NCI-H524 (cell line): ENCODE results near the gene IGSF22.
A peak's percentile ranks its signal among the peaks of the same experiment; 100 is the strongest.

Source experiments
- DNase-seq, 2 experiments: peaks; one replicate each; lab custom pipeline; 2025; lab: John Stamatoyannopoulos, UW

The IGSF22 gene

GRCh38 chr11:18726040-18726439 lies at the start of gene IGSF22:
IGSF22 (minus strand) TSS chr11:18726188; CDS start chr11:18724236, 1,952 bp downstream.
- DNase-seq, result peak; percentile 34 to 69

GRCh38 chr11:18774801-18775200 lies 48.8 kb upstream of the IGSF22 start:
- no peak for DNase-seq

- DNase-seq, result no peak
Observed at GRCh38 chr11:18773681-18774080, 47.7 kb upstream of the IGSF22 start.

- no peak for DNase-seq
Observed at GRCh38 chr11:18773104-18773503, 47.1 kb upstream of the IGSF22 start.

DNA sequence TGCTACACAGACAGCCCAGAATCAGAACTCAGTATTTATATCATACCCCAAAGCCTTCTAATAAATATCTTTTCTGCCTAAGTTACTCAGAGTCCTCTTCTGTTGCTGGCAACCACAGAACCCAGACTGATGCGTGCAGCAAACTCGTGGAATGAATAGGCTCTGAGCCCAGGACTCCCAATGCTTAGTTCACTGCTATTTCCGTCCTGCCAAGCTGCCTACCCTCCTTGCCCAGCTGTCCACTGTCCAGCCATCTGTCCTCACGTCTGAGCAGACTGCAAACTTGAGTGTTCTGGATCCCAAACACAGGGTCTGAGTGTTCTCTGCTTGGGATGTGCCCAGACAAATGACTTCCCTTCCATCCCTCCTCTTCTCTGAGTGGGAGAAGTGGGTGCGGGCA lies 46.2 kb upstream of the IGSF22 start:
- DNase-seq, result peak; percentile 23 to 61

DNA sequence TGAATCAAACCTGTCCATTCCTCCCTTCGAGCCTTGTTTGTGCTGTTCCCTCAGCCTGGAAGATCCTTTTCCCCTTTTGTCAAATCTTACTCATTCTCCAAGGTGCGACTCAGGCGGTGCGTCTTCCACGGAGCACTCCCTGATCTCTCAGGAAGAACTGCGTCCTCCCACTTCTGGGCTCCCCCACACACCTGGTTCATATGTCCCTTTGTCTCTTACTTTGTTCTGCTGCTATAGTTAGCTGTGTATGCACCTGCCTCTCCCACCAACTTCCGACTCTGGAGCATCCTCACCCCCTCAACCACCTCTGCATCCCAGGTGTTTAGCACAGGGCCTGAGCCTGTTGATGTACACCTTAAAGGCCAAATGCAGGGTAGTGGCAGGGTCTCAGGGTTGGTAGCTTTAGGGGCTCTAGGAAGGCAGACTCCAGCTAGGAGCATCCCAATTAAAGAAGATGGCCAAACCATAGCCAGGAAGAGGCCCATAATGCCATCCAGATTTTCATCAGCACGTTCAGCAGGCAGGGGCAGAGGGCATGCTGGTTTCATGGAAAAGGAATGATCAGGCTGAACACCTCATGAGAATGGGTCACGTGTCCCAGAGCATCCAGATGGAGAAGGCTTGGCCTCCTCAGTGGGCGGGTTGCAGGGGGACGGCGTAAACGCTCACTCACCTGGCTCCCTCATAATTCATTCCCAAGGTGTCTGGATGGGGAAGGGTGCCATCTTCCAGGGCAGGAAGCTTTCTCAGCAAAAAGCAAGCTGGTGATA lies 45.5 kb upstream of the IGSF22 start:
- DNase-seq, result no peak

GRCh38 chr11:18770479-18771125 lies 44.6 kb upstream of the IGSF22 start:
- DNase-seq, result no peak

GRCh38 chr11:18769802-18770456 lies 43.9 kb upstream of the IGSF22 start:
- peak; percentile 19 to 71 for DNase-seq

DNA sequence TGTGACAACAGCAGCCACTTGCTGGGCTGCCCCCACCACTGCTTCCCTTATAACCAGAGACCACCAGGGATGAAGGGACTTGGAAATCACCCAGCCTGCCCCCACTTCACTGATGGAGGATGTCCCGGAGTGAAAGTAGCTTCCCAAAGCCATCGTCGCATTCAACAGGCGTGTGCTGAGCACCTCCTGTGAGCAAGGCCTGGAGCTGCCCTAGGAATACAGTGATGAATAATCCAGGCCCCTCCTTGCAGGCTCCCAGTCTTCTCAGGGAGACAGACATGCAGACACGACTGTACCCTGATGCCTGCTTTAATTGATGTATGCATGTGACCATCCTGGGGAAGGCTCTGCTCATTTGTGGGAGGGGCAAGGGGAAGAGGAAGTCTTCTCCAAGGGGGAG lies 43.0 kb upstream of the IGSF22 start:
- DNase-seq, result no peak

GRCh38 chr11:18768472-18768901 lies 42.5 kb upstream of the IGSF22 start:
- no peak for DNase-seq

GRCh38 chr11:18766015-18766414 lies 40.0 kb upstream of the IGSF22 start:
- DNase-seq, result no peak

GRCh38 chr11:18765554-18765953 lies 39.6 kb upstream of the IGSF22 start:
- no peak for DNase-seq

DNA sequence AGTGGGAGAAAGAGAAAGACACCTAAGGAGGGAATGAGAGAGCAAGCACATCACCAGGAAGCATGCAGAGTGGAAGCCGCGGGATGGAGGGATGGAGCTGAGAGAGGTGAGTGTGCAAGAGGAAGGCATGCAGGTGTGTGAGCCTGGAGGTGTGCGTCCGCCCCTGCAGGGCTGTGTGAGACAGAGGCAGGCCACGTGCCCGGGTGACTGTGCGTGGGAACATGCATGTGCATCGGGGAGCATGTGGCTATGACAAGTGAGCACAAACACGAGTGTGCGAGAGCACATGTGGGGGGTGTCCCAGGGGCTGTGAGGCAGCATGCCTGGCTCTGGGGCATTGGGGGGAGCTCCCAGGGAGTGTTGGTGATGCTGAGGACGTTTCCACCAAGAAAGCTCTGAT lies 35.8 kb upstream of the IGSF22 start:
- no peak for DNase-seq

- DNase-seq, result no peak
Observed at GRCh38 chr11:18761144-18761543, 35.2 kb upstream of the IGSF22 start.

- no peak for DNase-seq
Observed at GRCh38 chr11:18757811-18758210, 31.8 kb upstream of the IGSF22 start.

DNA sequence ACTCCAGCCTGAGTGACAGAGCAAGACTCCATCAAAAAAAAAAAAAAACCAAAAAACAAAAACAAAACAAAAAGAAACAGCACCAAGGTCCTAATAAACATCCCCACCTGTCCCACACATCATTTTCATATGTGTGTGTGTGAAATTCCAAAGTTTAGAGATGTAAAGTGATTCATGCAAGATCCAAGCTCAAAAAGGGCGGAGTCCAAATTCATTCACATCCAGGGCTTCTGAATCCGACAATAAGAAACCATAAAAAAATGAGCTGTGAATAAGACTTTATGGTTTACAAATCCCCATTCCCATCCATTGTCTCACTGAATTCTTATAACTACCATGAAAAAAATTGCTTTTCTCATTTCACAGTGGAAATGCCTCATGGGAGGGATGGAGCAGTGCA lies 30.9 kb upstream of the IGSF22 start:
- DNase-seq, result no peak

DNA sequence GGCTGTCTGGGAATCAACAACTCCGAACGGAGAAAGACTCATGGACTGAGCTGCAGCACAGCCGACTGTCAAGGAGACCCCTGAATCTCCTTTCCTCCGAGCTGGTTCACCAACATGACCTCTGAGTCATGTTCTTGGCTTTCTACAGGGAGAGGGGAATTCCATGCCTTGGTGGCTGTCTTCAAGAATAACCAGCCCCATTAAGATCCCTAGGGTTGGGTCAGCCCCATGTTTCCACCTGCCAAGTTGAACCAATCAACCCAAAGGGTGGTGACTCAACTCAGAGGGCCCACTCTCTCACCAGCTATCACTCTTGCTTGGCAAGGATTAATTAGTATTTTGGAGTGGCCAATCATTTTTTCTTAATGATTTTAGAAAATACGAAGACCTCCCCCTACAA lies 28.3 kb upstream of the IGSF22 start:
- no peak for DNase-seq

DNA sequence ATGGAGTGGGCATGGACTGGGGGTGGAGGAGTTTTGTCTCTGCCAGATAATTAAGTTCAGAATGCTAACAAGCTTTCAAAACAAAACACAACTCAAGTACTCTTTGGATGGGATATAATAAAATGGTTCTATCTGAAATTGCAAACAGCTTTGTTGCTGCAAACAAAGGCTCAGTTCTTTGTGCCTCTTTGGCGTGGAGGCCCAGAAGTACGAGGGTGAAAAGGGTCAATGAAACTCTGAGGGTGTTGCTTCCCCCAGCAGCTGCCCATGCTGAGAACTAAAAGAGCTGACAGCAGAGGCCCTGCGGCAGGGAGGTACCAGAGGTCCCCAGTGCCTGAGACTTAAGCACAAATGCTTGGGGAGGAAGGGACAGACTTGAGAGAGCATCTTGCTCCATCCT lies 26.5 kb upstream of the IGSF22 start:
- no peak for DNase-seq

DNA sequence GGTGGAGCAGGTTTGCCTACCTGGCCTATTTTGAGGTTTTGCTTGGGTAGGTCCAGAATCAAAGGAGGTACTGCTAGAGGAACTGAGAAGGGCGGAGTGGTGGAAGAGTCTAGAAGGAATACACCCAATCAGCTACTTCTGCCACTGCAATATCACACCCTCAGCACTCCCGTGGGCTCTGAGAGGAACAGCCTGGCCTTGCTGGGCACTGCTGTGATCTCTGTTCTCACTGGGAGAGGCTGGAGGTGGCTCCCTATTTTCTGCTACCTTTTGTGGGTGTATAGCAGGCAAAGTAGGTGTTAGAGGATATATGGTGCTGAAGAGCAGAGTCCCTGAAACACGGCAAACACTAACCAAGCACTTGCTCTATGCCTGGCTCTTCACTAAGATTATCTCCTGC lies 25.0 kb upstream of the IGSF22 start:
- no peak for DNase-seq

- DNase-seq, result no peak
Observed at GRCh38 chr11:18749681-18750319, 23.8 kb upstream of the IGSF22 start.

DNA sequence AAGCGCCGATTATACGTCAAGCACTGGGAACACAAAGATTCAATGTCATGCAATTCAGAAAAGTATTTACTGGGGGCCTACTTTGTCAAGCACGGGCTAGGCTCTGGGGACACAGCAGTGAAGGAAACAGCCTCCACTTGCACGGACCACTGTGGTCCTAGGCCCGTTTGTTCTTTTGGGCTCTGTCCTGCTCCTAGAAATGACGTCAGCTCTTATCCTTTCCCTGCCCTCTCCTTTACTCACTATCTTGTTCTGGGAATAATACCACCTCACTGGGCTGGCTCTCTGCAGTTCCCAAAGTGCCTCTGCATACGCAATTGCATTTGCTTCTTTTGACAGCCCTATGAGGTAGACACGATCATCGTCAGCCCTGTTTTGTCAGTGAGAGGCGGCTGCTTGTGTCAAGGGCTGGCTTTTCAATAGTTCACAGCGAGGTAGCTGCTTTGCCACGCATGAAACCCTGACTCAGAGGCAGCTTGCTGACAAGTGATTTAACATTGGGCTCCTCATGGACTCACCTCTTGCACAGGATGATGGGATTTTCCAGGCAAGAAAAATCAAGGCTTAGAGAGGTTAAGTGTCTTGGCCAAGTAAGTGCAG lies 22.9 kb upstream of the IGSF22 start:
- no peak for DNase-seq

DNA sequence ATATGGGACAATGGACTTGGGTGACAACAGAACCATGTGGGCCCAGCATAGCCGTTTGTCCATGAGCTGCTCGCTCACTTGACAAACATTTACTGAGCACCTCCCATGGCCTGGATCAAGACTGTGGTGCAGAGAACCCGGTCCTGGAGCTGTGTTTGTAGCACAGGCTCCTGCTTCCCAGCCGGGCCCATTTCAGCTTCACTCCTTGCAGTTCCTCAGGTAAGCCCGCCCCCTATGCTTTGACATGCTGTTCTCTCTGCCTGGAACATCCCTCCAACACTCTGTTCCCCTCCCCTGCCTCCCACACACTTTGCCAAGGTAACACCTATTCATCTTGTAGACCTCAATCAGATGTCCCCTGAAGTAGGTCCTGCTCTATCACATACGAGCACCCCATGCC lies 19.3 kb upstream of the IGSF22 start:
- DNase-seq, result no peak
